CD4-positive, alpha-beta T cell treated with Interleukin-6 for 4 hours (primary cell): ENCODE measurements around the gene POTEH.
"Not testable (repeated sequence)": the region's sequence is repeated elsewhere in the genome, so short reads cannot be mapped to it uniquely, and the experiment has no call there.

ENCODE experiments used
- DNase-seq: peaks from one replicate; pipeline ENCODE4 v3.0.0-alpha.2; 2020; ENCODE audit warnings: mixed read lengths

The POTEH gene

DNA sequence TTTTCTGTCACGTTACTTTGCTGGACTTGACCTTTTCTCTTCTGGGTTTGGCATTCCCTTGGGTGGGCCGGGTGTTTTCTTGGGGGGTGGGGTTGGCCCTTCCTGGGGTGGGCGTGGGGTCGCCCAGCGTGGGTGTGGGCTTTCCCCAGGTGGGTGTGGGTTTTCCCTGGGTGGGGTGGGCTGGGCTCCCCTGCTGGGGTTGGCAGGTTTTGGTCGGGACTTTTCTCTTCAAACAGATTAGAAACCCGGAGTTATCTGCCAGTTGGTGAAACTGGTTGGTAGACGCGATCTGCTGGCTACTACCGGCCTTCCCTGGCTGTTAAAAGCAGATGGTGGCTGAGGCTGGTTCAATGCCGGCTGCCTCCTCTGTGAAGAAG lies at the start of gene POTEH:
Gene POTEH, plus strand, starts transcription at position 278 of the 377 bp plus-strand sequence. Its CDS starts 52 bp downstream, at position 330.
- DNase-seq: not testable (repeated sequence)

DNA sequence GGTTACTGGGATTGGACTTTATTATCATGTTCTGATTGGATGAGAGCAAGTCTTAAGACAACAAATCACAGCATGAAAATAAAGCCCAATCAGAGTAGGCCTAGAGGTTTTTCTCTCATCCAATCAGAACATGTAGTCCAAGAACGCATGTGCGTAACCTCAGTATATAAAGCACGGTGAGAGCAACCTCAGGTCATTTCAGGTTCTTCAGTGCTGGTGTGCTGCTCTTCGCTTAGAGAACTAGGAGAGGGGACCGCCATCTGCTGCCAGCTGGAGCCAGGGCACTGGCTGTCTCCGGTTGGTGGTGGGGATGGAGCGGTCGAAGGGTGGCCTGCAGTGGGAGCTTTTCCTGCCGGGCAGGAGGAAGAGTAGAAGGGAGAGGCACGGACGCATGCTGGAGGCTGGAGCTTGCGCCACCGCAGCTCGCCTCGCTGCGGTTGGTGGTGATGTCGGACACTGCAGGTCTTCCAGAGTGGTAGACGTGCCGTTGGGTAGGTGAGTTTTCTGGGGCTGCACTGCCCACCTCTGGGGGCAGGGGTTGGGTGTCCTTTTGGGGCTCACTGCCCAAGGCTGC lies 47.5 kb upstream of the POTEH start:
- DNase-seq: not testable (repeated sequence)

DNA sequence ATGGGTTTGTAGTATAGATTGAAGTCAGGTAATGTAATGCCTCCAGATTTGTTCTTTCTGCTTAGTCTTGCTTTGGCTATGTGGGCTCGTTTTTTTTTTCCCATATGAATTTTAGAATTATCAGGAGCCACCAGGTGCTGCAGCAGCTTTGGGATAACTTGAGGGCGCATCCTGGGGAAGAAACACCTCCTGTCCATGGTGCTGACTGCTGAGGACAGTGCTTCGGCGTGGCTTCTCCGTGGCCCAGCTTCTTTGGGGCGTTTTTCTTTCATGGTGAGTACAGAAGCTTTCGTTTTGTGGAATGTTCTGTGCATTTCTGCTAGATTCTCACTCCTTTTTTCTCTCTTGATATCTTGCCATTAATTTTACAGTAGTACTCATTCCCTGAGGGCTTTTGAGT lies 37.9 kb upstream of the POTEH start:
- DNase-seq: not testable (repeated sequence)

DNA sequence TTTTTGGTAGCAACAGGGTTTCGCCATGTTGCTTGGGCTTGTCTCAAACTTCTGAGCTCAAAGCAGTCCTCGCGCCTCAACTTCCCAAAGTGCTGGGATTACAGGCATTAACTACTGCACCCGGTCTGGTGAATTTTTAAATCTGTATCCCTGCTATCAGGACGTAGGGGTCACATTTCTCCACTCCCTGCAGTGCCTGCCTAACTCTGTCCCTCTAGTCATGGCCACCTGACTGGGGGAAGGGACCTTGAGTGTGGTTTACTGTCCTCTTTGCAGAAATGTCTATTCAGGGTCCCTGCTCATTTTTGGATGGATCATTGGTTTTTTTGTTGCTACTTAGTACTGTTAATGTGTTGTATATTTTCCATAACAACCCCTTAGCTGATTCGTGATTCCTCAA lies 37.1 kb upstream of the POTEH start:
- not testable (repeated sequence) for DNase-seq

DNA sequence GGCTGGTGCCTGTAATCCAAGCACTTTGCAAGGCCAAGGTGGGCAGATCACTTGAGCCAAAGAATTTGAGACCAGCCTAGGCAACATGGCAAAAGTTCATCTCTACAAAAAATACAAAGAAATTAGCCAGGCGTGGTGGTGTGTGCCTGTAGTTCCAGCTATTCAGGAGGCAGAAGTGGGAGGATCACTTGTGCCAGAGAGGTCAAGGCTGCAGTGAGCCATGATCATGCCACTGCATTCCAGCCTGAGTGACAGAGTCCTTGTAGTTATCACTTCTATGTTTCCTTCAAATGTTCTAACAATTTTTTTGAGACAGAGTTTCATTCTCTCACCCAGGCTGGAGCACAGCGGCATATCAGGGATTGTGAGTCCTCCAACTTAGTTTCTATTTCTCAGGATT lies 36.6 kb upstream of the POTEH start:
- DNase-seq: not testable (repeated sequence)

DNA sequence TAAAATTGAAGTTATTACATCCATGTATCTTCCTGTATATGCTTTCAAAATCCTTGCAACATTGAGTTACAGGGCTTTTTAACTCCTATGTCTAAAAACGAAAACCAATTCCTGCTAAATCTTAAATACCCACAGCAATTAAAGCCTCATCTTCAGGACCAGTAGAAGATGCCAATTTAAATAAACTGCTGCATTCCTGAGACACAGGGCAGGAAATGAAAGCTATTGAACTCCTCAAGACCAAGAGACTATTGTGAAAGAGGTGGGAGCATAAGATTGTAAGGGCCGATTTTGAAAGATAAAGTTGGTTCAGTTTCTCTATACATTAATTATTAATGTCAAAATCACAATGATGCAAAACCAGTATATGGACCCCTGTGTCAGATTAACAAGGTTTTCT lies 28.7 kb upstream of the POTEH start:
- DNase-seq: not testable (repeated sequence)

DNA sequence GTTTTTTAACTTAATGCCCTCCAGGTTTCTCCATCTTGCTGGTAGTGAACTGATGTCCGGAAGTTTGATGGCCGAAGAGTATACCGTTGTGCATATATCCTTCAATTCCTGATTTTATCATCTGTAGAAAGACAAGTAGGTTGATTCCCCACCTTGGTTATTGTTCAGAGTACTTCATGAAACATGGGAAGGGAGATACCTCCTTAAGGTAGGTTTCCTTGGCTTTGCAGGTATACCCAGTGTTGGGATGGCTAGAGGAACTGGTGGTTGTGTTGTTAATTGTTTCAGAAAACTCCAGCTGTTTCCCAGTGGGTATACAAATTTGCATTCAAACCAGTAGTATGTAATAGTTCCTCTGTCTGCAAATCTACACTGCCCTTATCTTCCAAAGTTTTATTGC lies 25.1 kb upstream of the POTEH start:
- not testable (repeated sequence) for DNase-seq

DNA sequence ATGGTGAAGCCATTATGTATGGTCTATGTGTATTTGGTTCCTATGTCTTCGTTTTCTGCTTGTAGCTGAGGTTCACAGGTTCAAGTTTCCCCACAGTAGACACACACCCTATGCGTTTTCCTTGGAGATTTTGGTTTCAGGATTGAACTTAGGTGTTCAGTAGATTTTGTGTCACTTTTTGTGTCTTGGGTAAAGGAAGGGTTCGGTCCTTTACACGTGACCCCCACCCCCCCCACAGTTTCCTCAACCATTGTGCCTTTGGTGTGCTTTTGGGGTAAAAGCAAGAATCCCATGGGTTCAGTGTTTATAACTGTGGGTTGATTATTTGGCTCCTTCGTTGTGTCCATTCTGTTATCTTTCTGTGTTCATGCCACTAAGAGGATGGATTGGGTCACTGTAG lies 24.3 kb upstream of the POTEH start:
- DNase-seq: not testable (repeated sequence)

DNA sequence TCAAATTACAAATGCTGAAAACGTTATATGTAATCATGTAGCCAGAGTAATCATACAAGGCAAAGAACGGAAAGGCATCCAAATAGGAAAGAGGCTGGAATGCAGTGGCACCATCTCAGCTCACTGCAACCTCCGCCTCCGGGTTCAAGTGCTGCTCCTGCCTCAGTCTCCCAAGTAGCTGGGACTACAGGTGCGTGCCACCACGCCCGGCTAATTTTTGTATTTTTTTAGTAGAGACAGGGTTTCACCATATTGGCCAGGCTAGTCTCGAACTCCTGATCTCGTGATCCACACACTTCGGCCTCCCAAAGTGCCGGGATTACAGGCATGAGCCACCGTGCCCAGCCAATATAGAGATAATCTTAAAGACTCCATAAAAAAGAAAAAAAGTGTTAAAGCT lies 20.4 kb upstream of the POTEH start:
- not testable (repeated sequence) for DNase-seq

DNA sequence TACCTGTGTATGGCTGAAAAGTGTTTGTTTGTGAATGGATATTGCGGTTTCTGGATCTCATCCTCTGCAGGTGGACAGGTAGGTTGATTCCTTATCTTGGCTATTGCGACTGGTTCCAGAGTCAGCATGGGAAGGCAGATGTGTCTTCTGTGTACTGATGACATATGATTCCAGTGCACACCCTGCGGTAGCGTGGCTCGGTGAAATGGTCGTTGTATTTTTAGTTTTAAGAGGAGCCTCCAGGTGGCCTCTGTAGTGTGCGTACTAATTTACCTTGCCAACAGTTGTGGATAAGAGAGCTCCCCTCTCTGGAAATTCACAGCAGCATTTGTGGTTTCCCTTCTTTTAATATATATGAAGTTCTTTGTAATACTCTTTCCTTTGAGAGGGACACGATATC lies 10.1 kb upstream of the POTEH start:
- not testable (repeated sequence) for DNase-seq

DNA sequence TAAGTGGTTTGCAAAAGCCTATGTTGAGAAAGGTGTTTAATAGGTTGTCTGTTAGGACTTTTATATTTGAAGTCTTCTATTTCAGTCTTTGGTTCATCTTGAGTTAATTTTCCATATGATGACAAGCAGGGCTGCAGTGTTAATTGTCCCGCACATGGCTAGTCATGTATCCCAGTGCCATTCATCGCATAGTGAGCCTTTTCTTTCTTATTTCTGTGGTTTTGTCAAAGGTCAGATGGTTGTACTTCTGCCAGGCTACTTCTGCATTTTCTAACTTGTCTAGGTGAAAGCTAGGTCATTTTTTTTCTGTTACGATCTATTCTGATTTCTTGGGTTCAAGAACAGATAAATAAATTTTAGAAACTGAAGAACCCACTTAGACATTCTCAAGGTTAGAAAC lies 5.7 kb upstream of the POTEH start:
- not testable (repeated sequence) for DNase-seq

DNA sequence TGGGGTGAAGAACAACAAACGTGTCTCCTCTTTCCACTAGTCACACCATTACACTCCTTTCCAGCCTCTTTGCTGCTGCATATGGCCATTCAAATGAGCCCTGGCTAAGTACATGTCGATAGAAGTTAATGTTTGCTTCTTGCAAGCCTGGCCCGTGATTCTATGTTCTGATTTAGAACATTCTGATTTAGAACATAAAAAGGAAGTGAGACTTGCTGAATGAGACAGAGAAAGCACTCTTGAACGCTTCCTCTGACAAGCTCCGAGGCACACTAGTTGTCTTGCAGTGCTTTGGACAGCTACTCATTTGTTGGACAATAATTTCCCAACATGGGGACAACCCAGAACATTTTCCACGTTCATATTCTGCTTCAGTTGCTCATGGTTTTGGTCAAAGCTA lies 5.1 kb upstream of the POTEH start:
- not testable (repeated sequence) for DNase-seq

DNA sequence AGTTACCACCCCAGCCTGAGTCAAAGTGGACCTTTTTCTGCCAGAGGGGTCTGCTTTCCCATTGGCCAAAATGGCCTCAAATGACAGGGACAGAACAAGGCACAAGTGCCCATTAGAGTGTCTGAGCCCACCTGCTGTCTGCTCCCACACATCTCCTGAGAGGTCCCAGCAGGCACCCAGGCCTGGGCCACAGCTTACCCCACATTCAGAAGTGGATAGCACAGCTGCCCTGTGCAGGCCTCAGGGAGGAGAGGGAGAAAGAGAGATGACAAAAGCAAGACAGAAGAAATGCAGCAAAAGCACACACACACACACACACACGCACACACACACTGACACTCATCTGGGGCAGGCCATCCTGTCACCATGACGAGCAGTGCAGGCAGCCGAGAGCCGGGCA lies 4.2 kb upstream of the POTEH start:
- DNase-seq: not testable (repeated sequence)

DNA sequence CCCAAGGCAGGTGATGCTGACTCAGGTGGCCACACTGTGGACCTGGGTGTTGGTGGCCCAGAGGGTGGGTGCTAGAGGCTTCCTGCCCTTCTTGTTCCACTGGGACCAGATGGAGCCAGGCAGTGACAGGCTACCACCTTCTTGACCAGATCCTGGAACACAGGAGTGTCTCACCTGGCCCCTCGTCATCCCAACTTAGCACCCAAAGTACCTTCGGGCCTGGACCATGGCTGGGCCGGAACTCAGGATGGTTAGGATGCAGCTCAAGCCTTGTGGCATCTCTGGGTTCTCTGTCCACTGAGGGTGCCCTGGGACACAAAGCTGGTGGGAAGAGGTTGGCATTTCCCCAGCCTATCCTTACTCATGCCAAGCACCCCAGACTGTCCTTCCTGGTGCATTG lies 2.7 kb upstream of the POTEH start:
- DNase-seq: not testable (repeated sequence)

DNA sequence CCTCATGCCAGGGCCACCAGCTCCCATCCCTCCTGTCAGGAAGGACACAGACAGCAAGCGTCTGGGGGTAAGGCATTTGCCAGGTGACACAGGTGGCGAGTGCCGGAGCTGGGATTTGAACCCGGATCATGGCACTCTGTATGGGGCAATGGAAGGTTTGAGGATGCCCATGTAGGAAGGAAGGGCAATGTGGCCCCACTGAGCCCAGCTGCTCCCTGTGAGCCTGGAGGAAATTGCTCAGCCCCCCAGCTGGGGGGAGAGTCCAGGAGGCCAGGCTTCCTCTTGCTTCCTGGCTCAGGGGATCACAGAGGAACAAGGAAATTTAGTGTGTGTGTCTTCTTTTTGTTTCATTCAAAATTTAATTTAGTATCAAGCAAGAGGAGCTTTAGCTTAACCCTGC lies 2.1 kb upstream of the POTEH start:
- DNase-seq: not testable (repeated sequence)

DNA sequence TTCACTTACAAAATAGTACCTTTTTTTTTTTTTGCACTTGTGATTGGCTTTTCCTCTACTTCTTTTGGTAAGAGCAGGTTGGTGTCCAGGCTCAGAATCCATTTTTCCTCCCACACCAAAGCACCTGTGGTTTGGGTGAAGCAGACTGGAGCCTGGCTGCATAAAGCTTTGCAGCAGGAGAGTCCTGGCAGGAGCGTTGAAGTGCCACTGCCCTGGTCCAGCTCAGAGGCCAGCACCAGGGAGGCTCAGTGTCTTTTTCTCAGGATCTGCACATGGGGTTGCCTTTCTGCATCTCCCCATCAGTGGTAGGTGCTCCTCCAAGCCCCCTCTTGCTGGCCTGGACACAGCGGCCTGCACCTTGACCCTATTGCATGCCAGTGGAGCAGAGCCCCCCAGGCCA lies 1.7 kb upstream of the POTEH start:
- not testable (repeated sequence) for DNase-seq

DNA sequence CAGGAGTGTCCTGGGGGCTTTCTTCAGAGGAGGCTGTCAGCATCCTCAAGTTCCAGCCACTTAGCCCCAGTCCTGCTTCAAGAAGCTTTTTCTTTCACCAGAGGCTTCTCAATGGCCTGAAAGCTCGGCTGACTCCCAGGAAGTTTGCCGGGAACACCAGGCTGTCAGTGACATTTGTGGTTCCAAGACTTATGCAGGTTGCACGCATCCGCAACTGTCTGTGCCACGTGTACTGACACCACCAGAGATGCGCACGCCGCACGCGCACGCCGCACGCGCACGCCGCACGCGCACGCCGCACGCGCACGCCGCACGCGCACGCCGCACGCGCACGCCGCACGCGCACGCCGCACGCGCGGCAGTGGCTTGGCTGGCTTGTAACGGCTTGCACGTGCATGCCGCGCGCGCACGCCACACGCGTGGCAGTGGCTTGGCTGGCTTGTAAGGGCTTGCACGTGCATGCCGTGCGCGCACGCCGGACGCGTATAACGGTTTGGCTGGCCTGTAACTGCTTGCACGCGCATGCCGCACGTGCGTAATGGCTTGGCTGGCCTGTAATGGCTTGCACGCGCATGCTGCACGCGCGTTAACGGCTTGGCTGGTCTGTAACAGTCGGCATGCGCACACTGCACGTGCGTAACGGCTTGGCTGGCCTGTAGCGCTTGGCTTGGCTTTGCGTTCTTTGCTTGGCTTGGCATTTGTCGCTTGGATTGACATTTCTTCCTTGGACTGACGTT lies 646 bp upstream of the POTEH start:
- DNase-seq: not testable (repeated sequence)

DNA sequence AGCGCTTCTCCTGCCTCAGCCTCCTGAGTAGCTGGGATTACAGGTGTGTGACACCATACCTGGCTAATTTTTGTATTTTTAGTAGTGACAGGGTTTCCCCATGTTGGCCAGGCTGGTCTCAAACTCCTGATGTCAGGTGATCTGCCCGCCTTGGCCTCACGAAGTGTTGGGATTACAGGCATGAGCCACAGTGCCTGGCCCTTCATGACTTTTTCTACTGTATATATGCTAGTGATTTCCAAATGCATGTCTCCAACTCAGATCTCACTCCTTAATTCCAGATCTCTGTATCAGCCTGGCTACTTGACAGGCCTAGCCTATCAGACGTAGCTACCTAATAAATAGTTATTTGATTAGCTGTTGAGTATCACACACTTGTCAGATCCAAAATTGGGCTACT lies 23.8 kb downstream of the POTEH start:
- DNase-seq: not testable (repeated sequence)

DNA sequence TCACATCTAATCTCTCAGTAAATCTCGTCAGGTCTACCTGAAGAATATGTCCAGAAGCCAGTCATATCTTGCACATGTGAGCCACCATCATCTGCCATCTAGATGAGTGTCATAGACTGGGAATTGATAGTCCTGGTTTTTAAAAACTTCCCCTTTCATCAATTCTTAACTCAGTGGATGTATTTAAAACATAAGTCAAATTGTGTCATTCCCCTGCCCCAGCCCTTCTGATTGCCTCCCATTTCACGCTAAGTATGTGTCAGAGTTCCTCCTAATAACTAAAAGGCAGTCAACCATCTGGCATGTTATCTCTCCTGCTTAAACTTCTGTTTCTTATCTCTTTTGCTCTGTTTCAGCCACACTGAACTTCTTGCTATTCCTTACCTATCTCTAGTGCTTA lies 24.3 kb downstream of the POTEH start:
- not testable (repeated sequence) for DNase-seq

DNA sequence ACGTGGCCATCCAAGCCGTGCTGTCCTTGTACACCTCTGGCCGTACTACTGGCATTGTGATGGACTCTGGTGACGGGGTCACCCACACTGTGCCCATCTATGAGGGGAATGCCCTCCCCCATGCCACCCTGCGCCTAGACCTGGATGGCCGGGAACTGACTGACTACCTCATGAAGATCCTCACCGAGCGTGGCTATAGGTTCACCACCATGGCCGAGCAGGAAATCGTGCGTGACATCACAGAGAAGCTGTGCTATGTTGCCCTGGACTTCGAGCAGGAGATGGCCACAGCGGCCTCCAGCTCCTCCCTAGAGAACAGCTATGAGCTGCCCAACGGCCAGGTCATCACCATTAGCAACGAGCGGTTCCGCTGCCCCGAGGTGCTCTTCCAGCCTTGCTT lies 32.1 kb downstream of the POTEH start:
- not testable (repeated sequence) for DNase-seq

DNA sequence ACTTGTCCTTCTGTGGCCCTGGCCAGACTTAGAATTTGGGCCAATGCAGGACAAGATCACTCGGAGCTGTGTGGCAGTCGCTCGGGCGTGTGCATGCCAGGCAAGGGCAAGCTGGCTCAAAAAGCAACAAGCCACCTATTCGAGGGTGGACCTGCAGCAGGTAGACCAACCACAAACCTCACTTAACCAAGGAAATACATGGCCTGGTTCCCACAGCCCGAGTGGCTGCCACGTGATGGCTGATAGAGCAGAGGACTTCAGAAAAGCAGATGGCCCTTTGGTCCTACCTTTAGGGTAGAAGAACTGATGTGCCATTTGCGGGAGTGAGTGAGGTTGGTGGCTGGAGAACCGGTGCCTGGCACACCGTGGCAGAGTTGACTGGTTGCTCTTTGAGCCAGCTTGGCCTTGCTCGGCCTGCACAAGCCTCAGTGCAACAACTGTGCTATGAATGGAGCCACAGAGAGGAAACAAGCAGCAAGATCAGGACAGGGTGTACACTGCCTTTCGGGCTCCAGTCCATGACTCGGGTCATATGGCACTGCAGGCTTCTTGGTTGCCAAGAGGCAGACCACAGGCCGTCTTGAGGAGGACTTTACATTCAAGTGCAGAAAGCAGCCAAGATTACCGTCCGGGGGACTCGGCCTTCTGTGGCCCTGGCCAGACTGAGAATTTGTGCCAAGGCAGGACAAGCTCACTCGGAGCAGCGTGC lies 39.5 kb downstream of the POTEH start:
- DNase-seq: not testable (repeated sequence)

DNA sequence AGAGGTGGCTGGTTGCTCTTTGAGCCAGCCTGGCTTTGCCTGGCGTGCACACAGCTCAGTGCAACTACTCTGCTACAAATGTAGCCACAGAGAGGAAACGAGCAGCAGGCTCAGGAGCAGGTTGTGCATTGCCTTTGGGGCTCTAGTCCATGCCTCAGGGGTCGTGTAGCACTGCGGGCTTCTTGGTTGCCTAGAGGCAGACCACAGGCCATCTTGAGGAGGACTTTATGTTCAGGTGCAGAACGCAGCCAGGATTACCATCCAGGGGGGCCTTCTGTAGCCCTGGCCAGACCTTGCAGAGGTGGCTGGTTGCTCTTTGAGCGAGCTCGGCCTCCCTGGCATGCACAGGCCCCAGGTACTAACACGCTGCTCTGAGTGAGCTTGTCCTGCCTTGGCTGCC lies 41.2 kb downstream of the POTEH start:
- not testable (repeated sequence) for DNase-seq

DNA sequence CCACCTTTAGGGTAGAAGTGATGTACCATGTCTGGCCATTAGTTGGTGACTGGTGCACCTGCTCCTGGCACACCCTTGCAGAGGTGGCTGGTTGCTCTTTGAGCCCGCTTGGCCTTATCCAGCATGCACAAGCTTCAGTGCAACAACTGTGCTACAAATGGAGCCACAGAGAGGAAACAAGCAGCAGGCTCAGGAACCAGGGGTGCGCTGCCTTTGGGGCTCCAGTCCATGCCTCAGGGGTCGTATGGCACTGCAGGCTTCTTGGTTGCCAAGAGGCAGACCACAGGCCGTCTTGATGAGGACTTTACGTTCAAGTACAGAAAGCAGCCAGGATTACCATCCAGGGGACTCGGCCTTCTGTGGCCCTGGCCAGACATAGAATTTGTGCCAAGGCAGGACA lies 44.6 kb downstream of the POTEH start:
- DNase-seq: not testable (repeated sequence)
